CD14-positive monocyte (primary cell): Measurements from ENCODE around the gene INO80C. TPM values are rescaled to one million over a fixed set of nuclear protein-coding genes. Genes with fewer than 3 reads are reported as not detected.
A peak's percentile ranks its signal among the peaks of the same experiment; 100 is the strongest.

Experiments used
- DNase-seq, 3 donors: peaks; one replicate each; pipeline ENCODE4 v3.0.0-alpha.2; 2011 to 2022
- H2AFZ ChIP-seq: 2 replicates; pipeline ENCODE4 v1.6.0; 2012; ENCODE audit warnings: mild to moderate bottlenecking, low read depth, low read length, inconsistent platforms; ENCODE audit not compliant: insufficient read depth, poor library complexity, severe bottlenecking
- H3K27ac ChIP-seq, 2 donors: 1 replicate in 1 of 2; 2 replicates in 1 of 2; pipeline ENCODE4 v1.5.1; 2012 to 2013; ENCODE audit warnings: low read length in 2 of 2, control low read depth in 1 of 2, inconsistent platforms in 1 of 2, low read depth in 1 of 2, mild to moderate bottlenecking in 1 of 2
- H3K27me3 ChIP-seq, 2 donors: one replicate each; pipeline versions ENCODE4 v1.6.0 to v1.6.1; 2011 to 2013; ENCODE audit warnings: low read length in 2 of 2; ENCODE audit not compliant: control insufficient read depth in 2 of 2, insufficient read depth in 2 of 2
- H3K36me3 ChIP-seq, 2 donors: replicated peaks in 1 of 2; 1 replicate in 1 of 2; 2 replicates in 1 of 2; pipeline versions ENCODE4 v1.5.1 to v1.6.1; 2012 to 2013; ENCODE audit warnings: low read length in 2 of 2, control low read depth in 1 of 2, inconsistent platforms in 1 of 2, mild to moderate bottlenecking in 1 of 2; ENCODE audit not compliant: insufficient read depth in 2 of 2, control insufficient read depth in 1 of 2
- H3K4me1 ChIP-seq, 2 donors: 1 replicate in 1 of 2; 2 replicates in 1 of 2; pipeline versions ENCODE4 v1.5.1 to v1.6.1; 2012 to 2013; ENCODE audit warnings: low read length in 2 of 2, control low read depth in 1 of 2, inconsistent platforms in 1 of 2, mild to moderate bottlenecking in 1 of 2, moderate library complexity in 1 of 2; ENCODE audit not compliant: insufficient read depth in 2 of 2, control insufficient read depth in 1 of 2
- H3K4me2 ChIP-seq: replicated peaks from 2 replicates; pipeline ENCODE3; 2012; ENCODE audit warnings: low read length, moderate library complexity, mild to moderate bottlenecking; ENCODE audit not compliant: poor library complexity, severe bottlenecking; ENCODE audit errors: extremely low read depth
- H3K4me3 ChIP-seq, 3 experiments: fragments of 200-600 bp in 1 of 3; sonication (generic) in 1 of 3; replicated peaks in 1 of 3; 1 replicate in 2 of 3; 2 replicates in 1 of 3; pipeline ENCODE4 v1.5.1; 2011 to 2013; ENCODE audit warnings: low read length in 3 of 3, mild to moderate bottlenecking in 3 of 3, control low read depth in 2 of 3, low read depth in 2 of 3, inconsistent platforms in 1 of 3, moderate library complexity in 1 of 3
- H3K79me2 ChIP-seq: 2 replicates; pipeline ENCODE4 v1.6.0; 2012; ENCODE audit warnings: mild to moderate bottlenecking, control low read depth, inconsistent platforms, low read length, moderate library complexity; ENCODE audit not compliant: insufficient read depth
- H3K9ac ChIP-seq: 2 replicates; pipeline ENCODE4 v1.6.0; 2017; ENCODE audit warnings: low read length, mild to moderate bottlenecking; ENCODE audit not compliant: insufficient read depth, poor library complexity, severe bottlenecking
- H3K9me3 ChIP-seq, 2 donors: replicated peaks in 1 of 2; 1 replicate in 1 of 2; 2 replicates in 1 of 2; pipeline versions ENCODE4 v1.5.1 to v1.6.1; 2012 to 2013; ENCODE audit warnings: low read length in 2 of 2, control low read depth in 1 of 2; ENCODE audit not compliant: control insufficient read depth in 1 of 2, insufficient read depth in 1 of 2
- H4K20me1 ChIP-seq: 2 replicates; pipeline ENCODE4 v1.6.0; 2012; ENCODE audit warnings: mild to moderate bottlenecking, low read length, control low read depth, moderate library complexity; ENCODE audit not compliant: insufficient read depth
- H3K27ac Mint-ChIP-seq, 7 donors: one replicate each; pipeline ENCODE4 v1.8.0; 2020; ENCODE audit warnings: mild to moderate bottlenecking in 7 of 7, mixed read lengths in 7 of 7, moderate library complexity in 6 of 7, inconsistent platforms in 2 of 7
- H3K27me3 Mint-ChIP-seq, 3 donors: one replicate each; pipeline ENCODE4 v1.8.0; 2021 to 2022; ENCODE audit warnings: low read depth in 3 of 3, mild to moderate bottlenecking in 3 of 3, mixed read lengths in 3 of 3, moderate library complexity in 3 of 3, inconsistent platforms in 1 of 3
- H3K36me3 Mint-ChIP-seq, 2 donors: one replicate each; pipeline ENCODE4 v1.8.0; 2020; ENCODE audit warnings: mixed read lengths in 2 of 2, inconsistent platforms in 1 of 2, mild to moderate bottlenecking in 1 of 2
- H3K4me1 Mint-ChIP-seq: one replicate; pipeline ENCODE4 v1.8.0; 2020; ENCODE audit warnings: mild to moderate bottlenecking, mixed read lengths
- H3K4me3 Mint-ChIP-seq, 2 donors: one replicate each; pipeline ENCODE4 v1.8.0; 2020; ENCODE audit warnings: mild to moderate bottlenecking in 2 of 2, mixed read lengths in 2 of 2, moderate library complexity in 1 of 2
- H3K9me3 Mint-ChIP-seq, 7 donors: one replicate each; pipeline ENCODE4 v1.8.0; 2020 to 2022; ENCODE audit warnings: mixed read lengths in 7 of 7, mild to moderate bottlenecking in 6 of 7, moderate library complexity in 6 of 7, inconsistent platforms in 2 of 7
- WGBS: methylation state at CpG from one replicate; pipeline ENCODE4 v1.1.5; 2013; ENCODE audit warnings: missing lambda C conversion rate; ENCODE audit not compliant: insufficient coverage; 5-methylcytosine and 5-hydroxymethylcytosine counted together
- intact Hi-C, 2 donors: fragments of 100-400 bp; cut with micrococcal nuclease; formaldehyde crosslinking; loops; one replicate each; pipeline versions ENCODE4 v1.15.0 to v1.15.1; 2023
- polyA plus RNA-seq, 3 donors: library from polyadenylated mRNA; depleted of rRNA in 1 of 3; unstranded in 2 of 3; stranded (reverse) in 1 of 3; fragments of 300-500 nt in 2 of 3; fragments of >200 nt in 1 of 3; fragmentation: Illumina TruSeq in 2 of 3; gene quantifications; 1 replicate in 2 of 3; 2 replicates in 1 of 3; pipeline ENCODE4 v1.2.3, GENCODE V29; 2012 to 2021
- TF ChIP-seq, protein P1 (sequence below): fragments of 200-600 bp; IDR thresholded peaks from one replicate; pipeline ENCODE4 v1.8.0; 2022; ENCODE audit warnings: antibody characterized with exemption, mild to moderate bottlenecking

The INO80C gene
- polyA plus RNA-seq, 3 donors, result 17.7 to 27.9 (median 22.3) TPM

GRCh38 chr18:35516351-35516750 is 18.6 kb upstream of the INO80C start:
- TF ChIP-seq, protein P1, sequence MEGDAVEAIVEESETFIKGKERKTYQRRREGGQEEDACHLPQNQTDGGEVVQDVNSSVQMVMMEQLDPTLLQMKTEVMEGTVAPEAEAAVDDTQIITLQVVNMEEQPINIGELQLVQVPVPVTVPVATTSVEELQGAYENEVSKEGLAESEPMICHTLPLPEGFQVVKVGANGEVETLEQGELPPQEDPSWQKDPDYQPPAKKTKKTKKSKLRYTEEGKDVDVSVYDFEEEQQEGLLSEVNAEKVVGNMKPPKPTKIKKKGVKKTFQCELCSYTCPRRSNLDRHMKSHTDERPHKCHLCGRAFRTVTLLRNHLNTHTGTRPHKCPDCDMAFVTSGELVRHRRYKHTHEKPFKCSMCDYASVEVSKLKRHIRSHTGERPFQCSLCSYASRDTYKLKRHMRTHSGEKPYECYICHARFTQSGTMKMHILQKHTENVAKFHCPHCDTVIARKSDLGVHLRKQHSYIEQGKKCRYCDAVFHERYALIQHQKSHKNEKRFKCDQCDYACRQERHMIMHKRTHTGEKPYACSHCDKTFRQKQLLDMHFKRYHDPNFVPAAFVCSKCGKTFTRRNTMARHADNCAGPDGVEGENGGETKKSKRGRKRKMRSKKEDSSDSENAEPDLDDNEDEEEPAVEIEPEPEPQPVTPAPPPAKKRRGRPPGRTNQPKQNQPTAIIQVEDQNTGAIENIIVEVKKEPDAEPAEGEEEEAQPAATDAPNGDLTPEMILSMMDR, result no peak

GRCh38 chr18:35515460-35516130 is 17.8 kb upstream of the INO80C start:
- H3K27ac Mint-ChIP-seq, result peak overlapping the region in 1 of 7 donors; percentile 56
- no peak for DNase-seq
- Histone ChIP-seq H3K4me3 (no peak overlapping the region), H3K4me2 (no peak overlapping the region), H3K79me2 (no peaks in the 10 kb centered on the region), H3K27me3 (no peaks in the 10 kb centered on the region), H2AFZ (no peak overlapping the region), H3K27ac (no peak overlapping the region), H3K9ac (no peak overlapping the region), H4K20me1 (no peaks in the 10 kb centered on the region), H3K4me1 (no peaks in the 10 kb centered on the region), H3K36me3 (no peaks in the 10 kb centered on the region), H3K9me3 (no peaks in the 10 kb centered on the region)
- H3K4me1 Mint-ChIP-seq, result peaks cover 11% of the 10 kb centered on the region
- peaks cover 0 to 8% (median 0%) of the 10 kb centered on the region in 3 donors for H3K27me3 Mint-ChIP-seq
- TF ChIP-seq, protein P1, result no peak
- H3K4me3 Mint-ChIP-seq, result no peak overlapping the region
- no peaks in the 10 kb centered on the region for H3K36me3 Mint-ChIP-seq
- 93% methylated on average over 2 of the region's 6 CpGs for WGBS
- intact Hi-C loops, result no loop called here
- no peaks in the 10 kb centered on the region for H3K9me3 Mint-ChIP-seq

More at GRCh38 chr18:35516351-35516750, 18.6 kb upstream of the INO80C start:
- intact Hi-C loops, result no loop called here
- no peaks in the 10 kb centered on the region for H3K36me3 ChIP-seq
- no peaks in the 10 kb centered on the region for H3K79me2 ChIP-seq
- H3K4me1 ChIP-seq, result no peaks in the 10 kb centered on the region
- Mint-ChIP-seq H3K9me3 (no peaks in the 10 kb centered on the region), H3K4me1 (peaks cover 11% of the 10 kb centered on the region), H3K27ac (no peak overlapping the region), H3K4me3 (no peak overlapping the region), H3K36me3 (no peaks in the 10 kb centered on the region), H3K27me3 (peaks cover 0 to 8% (median 0%) of the 10 kb centered on the region in 3 donors)
- H3K4me3 ChIP-seq, result no peak overlapping the region
- H3K9ac ChIP-seq, result no peak overlapping the region
- no CpG with 5 or more reads among the region's 3 CpGs for WGBS
- H3K27ac ChIP-seq, result no peak overlapping the region
- H3K4me2 ChIP-seq, result no peak overlapping the region
- no peak for DNase-seq
- no peaks in the 10 kb centered on the region for H3K27me3 ChIP-seq
- no peaks in the 10 kb centered on the region for H4K20me1 ChIP-seq
- H3K9me3 ChIP-seq, result no peaks in the 10 kb centered on the region
- H2AFZ ChIP-seq, result no peak overlapping the region
